Endothelial cell (in vitro differentiated cells): Measurements from ENCODE around the gene PTPRQ. TPM values are rescaled to one million over a fixed set of nuclear protein-coding genes. Genes with fewer than 3 reads are reported as not detected.

Experiments used
- DNase-seq: peaks from one replicate; pipeline ENCODE4 v3.0.0; 2021; ENCODE audit warnings: low spot score
- H3K27ac Mint-ChIP-seq: one replicate; pipeline ENCODE4 v1.8.0; 2021; ENCODE audit warnings: mixed read lengths, inconsistent platforms; ENCODE audit not compliant: unreplicated experiment
- H3K27me3 Mint-ChIP-seq: one replicate; pipeline ENCODE4 v1.8.0; 2021; ENCODE audit warnings: mild to moderate bottlenecking, moderate library complexity, mixed read lengths, inconsistent platforms; ENCODE audit not compliant: unreplicated experiment
- H3K36me3 Mint-ChIP-seq: one replicate; pipeline ENCODE4 v1.8.0; 2021; ENCODE audit warnings: mild to moderate bottlenecking, low read depth, mixed read lengths, inconsistent platforms; ENCODE audit not compliant: unreplicated experiment
- H3K4me1 Mint-ChIP-seq: one replicate; pipeline ENCODE4 v1.8.0; 2021; ENCODE audit warnings: mild to moderate bottlenecking, mixed read lengths, inconsistent platforms; ENCODE audit not compliant: unreplicated experiment
- H3K4me3 Mint-ChIP-seq: one replicate; pipeline ENCODE4 v1.8.0; 2021; ENCODE audit warnings: mild to moderate bottlenecking, mixed read lengths, inconsistent platforms; ENCODE audit not compliant: unreplicated experiment
- H3K9me3 Mint-ChIP-seq: one replicate; pipeline ENCODE4 v1.8.0; 2021; ENCODE audit warnings: mixed read lengths, inconsistent platforms; ENCODE audit not compliant: unreplicated experiment
- total RNA-seq: library from RNA; stranded (reverse); fragmentation: NEBNext Ultra II Directional; extraction: Animal tissue kit (Norgen Biotek cat#: 25700); gene quantifications from one replicate; pipeline ENCODE4 v1.2.1, GENCODE V29; 2021; ENCODE audit not compliant: unreplicated experiment
- TF ChIP-seq, protein P1 (sequence below): fragments of 200-600 bp; sonication (generic); IDR thresholded peaks from one replicate; pipeline ENCODE4 v1.5.0; 2021; ENCODE audit warnings: antibody characterized with exemption; ENCODE audit not compliant: unreplicated experiment

The PTPRQ gene
- total RNA-seq, 1 donor from 2014 or later = not detected

DNA sequence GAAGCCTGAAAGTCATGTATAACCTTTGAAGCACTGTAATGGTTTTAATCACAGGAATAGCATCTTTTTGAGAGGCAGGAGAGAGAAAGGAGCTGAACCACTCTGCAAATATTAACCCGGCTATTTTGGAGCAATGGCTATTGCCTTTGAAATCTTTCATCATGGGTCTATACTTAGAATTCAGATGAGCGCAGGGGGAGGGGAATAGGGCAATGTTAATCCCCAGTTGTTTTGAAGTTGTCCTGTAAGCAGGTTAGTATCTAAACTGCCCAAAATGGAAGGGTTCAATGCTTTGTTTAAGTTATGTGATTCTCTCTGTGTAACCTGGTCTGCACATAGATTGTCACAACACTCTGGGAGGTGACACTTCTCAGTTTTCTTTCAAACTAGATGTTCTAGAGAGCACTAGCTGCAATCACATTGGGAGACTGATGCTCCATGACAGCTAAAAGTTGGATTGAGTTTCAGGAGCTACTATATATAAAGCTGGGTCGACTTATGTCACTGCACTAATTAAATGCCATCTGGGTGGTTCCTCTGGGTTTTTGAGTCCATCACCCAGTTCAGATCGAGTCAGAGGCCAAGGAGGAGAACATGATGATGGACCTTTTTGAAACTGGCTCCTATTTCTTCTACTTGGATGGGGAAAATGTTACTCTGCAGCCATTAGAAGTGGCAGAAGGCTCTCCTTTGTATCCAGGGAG lies 263.2 kb downstream of the PTPRQ start, which contains the start of gene MYF6:
Gene MYF6, plus strand, starts transcription at position 509 of the 704 bp plus-strand sequence. Its CDS starts 86 bp downstream, at position 595.
- TF ChIP-seq, protein P1, sequence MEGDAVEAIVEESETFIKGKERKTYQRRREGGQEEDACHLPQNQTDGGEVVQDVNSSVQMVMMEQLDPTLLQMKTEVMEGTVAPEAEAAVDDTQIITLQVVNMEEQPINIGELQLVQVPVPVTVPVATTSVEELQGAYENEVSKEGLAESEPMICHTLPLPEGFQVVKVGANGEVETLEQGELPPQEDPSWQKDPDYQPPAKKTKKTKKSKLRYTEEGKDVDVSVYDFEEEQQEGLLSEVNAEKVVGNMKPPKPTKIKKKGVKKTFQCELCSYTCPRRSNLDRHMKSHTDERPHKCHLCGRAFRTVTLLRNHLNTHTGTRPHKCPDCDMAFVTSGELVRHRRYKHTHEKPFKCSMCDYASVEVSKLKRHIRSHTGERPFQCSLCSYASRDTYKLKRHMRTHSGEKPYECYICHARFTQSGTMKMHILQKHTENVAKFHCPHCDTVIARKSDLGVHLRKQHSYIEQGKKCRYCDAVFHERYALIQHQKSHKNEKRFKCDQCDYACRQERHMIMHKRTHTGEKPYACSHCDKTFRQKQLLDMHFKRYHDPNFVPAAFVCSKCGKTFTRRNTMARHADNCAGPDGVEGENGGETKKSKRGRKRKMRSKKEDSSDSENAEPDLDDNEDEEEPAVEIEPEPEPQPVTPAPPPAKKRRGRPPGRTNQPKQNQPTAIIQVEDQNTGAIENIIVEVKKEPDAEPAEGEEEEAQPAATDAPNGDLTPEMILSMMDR = no peak
- no peak for DNase-seq
- peaks cover 55% of the 10 kb centered on the region for H3K4me1 Mint-ChIP-seq
- H3K36me3 Mint-ChIP-seq = no peaks in the 10 kb centered on the region
- H3K9me3 Mint-ChIP-seq = no peaks in the 10 kb centered on the region
- H3K4me3 Mint-ChIP-seq = peak within 1 kb of the TSS; percentile 90
- peaks cover 18% of the 10 kb centered on the region for H3K27me3 Mint-ChIP-seq
- H3K27ac Mint-ChIP-seq = peak within 1 kb of the TSS; percentile 95

DNA sequence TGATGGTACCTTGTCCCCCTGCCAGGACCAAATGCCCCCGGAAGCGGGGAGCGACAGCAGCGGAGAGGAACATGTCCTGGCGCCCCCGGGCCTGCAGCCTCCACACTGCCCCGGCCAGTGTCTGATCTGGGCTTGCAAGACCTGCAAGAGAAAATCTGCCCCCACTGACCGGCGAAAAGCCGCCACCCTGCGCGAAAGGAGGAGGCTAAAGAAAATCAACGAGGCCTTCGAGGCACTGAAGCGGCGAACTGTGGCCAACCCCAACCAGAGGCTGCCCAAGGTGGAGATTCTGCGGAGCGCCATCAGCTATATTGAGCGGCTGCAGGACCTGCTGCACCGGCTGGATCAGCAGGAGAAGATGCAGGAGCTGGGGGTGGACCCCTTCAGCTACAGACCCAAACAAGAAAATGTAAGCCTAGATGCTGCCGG lies 263.8 kb downstream of the PTPRQ start:
- TF ChIP-seq, protein P1 = no peak
- Mint-ChIP-seq H3K27me3 (peaks cover 18% of the 10 kb centered on the region), H3K9me3 (no peaks in the 10 kb centered on the region), H3K27ac (peak overlapping the region; percentile 13), H3K36me3 (no peaks in the 10 kb centered on the region), H3K4me3 (peak overlapping the region; percentile 59), H3K4me1 (peaks cover 49% of the 10 kb centered on the region)
- no peak for DNase-seq

DNA sequence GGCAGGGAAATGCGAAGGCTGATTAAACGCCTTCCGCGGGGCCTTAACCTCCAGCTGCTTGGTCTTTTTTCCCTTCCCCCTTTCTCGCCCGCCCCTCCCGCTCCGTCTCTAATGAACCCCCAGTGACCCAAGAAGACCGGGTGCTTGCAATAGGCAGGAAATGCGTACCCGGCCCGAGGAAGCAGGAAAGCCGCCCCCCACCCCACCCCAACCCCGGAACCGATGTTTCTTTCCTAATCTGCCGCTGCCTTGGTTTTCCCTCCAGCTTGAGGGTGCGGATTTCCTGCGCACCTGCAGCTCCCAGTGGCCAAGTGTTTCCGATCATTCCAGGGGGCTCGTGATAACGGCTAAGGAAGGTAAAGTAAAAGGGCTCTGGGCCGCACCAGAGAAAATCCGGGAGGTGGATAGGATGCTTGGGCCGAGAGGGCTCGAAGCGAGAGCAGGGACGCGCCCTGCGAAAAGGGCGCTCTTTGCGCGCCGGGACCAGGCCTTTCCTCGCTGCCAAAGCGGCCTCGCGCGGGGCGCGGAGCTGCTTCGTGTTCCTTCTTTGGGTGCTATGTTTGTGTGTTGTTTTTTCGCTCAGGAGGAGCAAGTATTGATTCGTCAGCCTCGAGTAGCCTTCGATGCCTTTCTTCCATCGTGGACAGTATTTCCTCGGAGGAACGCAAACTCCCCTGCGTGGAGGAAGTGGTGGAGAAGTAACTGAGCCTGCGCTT lies 264.4 kb downstream of the PTPRQ start:
- H3K4me3 Mint-ChIP-seq = peak overlapping the region; percentile 90
- peaks cover 18% of the 10 kb centered on the region for H3K27me3 Mint-ChIP-seq
- peak overlapping the region; percentile 95 for H3K27ac Mint-ChIP-seq
- TF ChIP-seq, protein P1 = no peak
- H3K4me1 Mint-ChIP-seq = peaks cover 47% of the 10 kb centered on the region
- H3K36me3 Mint-ChIP-seq = no peaks in the 10 kb centered on the region
- no peaks in the 10 kb centered on the region for H3K9me3 Mint-ChIP-seq
- DNase-seq = peak; percentile 59

DNA sequence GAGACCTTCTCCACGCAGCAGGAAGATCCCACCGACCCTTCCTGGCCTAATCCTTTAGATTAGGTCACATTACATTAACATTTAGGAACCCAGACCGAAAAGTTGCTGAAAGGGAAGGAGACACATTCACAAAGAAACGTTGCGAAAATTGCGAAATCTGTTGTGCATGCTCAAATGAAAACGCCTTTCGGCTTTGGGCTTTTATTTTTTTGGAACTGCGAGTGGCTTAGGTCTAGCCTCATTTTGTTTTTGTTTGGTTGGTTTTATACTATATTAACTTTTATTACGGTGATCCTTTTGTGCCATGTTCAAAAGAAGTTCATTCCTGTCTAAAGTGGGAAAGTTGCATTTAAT lies 264.9 kb downstream of the PTPRQ start:
- Mint-ChIP-seq H3K27me3 (peaks cover 17% of the 10 kb centered on the region), H3K36me3 (no peaks in the 10 kb centered on the region), H3K4me3 (peak overlapping the region; percentile 90), H3K4me1 (peaks cover 50% of the 10 kb centered on the region), H3K9me3 (no peaks in the 10 kb centered on the region), H3K27ac (peak overlapping the region; percentile 95)
- no peak for DNase-seq
- TF ChIP-seq, protein P1 = no peak
